Measurements from ENCODE around the gene FBXL7. TPM values are rescaled to one million over a fixed set of nuclear protein-coding genes. Genes with fewer than 3 reads are reported as not detected.

Gene FBXL7
- total RNA-seq, 6 experiments from 2014 or later: 0.81 to 1.9 (median 1.3) TPM

GRCh38 chr5:15704397-15704947 lies 204.5 kb downstream of the FBXL7 start:
- intact Hi-C loops (cut with DNase I): no loop called here
- ATAC-seq (no peak), DNase-seq (no peak)
- Histone ChIP-seq H3K9me3 (no peaks in the 10 kb centered on the region), H3K4me3 (no peak overlapping the region), H3K27me3 (no peaks in the 10 kb centered on the region), H3K36me3 (no peaks in the 10 kb centered on the region), H3K27ac (no peak overlapping the region), H3K4me1 (no peaks in the 10 kb centered on the region)
- no peak for TF ChIP-seq POLR2A (IDR thresholded peaks at IDR 0.05)
- TF ChIP-seq CTCF (IDR thresholded peaks at IDR 0.05): no peak

DNA sequence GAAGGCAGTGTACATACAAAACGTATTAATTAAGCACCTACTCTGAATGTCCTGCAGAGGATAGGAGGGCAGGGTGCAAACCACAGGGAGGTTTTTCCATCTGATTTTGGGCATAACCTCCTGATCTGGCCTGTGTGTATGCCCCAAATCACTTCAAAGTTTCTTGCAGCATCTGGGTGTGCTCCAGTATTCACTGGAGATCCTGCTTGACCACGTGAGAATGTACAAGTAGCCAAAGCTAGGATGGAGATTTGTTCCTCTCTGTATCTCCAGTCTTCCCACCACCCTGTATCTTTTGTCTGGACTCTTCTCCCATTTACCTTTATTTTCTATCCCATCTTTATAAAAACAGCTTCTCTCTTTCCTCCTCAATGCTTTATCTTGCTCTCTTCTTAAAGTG lies 207.7 kb downstream of the FBXL7 start:
- Histone ChIP-seq H3K4me1 (no peaks in the 10 kb centered on the region), H3K36me3 (no peaks in the 10 kb centered on the region), H3K27me3 (no peaks in the 10 kb centered on the region), H3K27ac (no peak overlapping the region), H3K4me3 (no peak overlapping the region), H3K9me3 (no peaks in the 10 kb centered on the region)
- no peak for DNase-seq
- intact Hi-C loops (cut with DNase I): no loop called here
- TF ChIP-seq CTCF (IDR thresholded peaks at IDR 0.05) (no peak), POLR2A (IDR thresholded peaks at IDR 0.05) (no peak)
- ATAC-seq: no peak
- 61% methylated on average over 2 of the region's 2 CpGs for WGBS (ENCODE audit: insufficient coverage, low coverage, low lambda C conversion rate, missing lambda C conversion rate)

- ATAC-seq: no peak
- intact Hi-C loops (cut with DNase I): no loop called here
- 59% methylated on average over 2 of the region's 2 CpGs for WGBS (ENCODE audit: insufficient coverage, low coverage, low lambda C conversion rate, missing lambda C conversion rate)
- no peak overlapping the region for H3K27ac ChIP-seq
- no peaks in the 10 kb centered on the region for H3K9me3 ChIP-seq
- DNase-seq: no peak
- no peak overlapping the region for H3K4me3 ChIP-seq
- TF ChIP-seq CTCF (IDR thresholded peaks at IDR 0.05): no peak
- no peaks in the 10 kb centered on the region for H3K36me3 ChIP-seq
- H3K4me1 ChIP-seq: no peaks in the 10 kb centered on the region
- no peaks in the 10 kb centered on the region for H3K27me3 ChIP-seq
Measured at GRCh38 chr5:15711892-15712291, 211.9 kb downstream of the FBXL7 start.

DNA sequence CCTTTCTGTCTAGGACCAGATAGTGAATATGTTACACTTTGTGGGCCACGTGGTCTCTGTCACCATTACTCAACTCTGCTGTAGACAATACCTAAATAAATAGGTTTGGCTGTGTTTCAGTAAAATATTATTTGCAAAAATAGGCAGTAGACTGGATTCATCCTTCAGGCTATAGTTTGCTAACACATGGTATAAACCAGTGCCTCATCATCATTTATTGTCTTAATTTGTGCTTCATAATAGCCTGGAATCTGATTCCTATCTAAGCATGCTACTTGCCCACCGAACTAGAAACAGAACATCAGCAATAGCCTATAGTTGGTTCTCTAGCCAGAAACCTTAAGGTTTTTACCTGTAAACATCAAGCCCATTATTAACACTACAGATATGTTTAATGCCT lies 215.6 kb downstream of the FBXL7 start:
- intact Hi-C loops (cut with DNase I): no loop called here
- no peaks in the 10 kb centered on the region for H3K9me3 ChIP-seq
- no peak overlapping the region for H3K27ac ChIP-seq
- no peak overlapping the region for H3K4me3 ChIP-seq
- DNase-seq: no peak
- ATAC-seq: no peak
- WGBS (ENCODE audit: insufficient coverage, low coverage, low lambda C conversion rate, missing lambda C conversion rate): 62% methylated on average over 2 of the region's 2 CpGs
- H3K27me3 ChIP-seq: no peaks in the 10 kb centered on the region
- H3K36me3 ChIP-seq: no peaks in the 10 kb centered on the region
- TF ChIP-seq POLR2A (IDR thresholded peaks at IDR 0.05) (no peak), CTCF (IDR thresholded peaks at IDR 0.05) (no peak)
- H3K4me1 ChIP-seq: no peaks in the 10 kb centered on the region

DNA sequence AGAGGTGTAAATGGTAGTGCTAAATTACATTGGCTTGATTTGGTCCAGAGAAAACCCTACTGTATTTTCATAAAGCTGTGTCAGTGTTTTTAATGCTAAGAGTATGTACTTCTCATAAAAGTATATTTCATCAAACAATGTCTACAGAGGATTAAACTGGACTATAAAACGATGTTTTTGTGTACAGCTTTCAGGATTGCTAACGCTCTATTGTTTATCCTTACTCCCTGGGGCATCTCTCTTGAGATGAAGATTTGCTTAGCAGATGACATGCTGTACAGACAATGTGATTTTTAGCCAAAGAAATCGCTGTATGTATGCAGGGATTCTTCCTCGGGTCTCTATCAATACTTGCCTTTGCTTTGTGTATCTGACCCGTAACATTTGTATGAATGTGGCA lies 216.0 kb downstream of the FBXL7 start:
- intact Hi-C loops (cut with DNase I): no loop called here
- no peak overlapping the region for H3K27ac ChIP-seq

More for the DNA sequence above, 216.0 kb downstream of the FBXL7 start:
- no peaks in the 10 kb centered on the region for H3K4me1 ChIP-seq
- no peak overlapping the region for H3K4me3 ChIP-seq
- ATAC-seq: no peak
- TF ChIP-seq CTCF (IDR thresholded peaks at IDR 0.05) (no peak), POLR2A (IDR thresholded peaks at IDR 0.05) (no peak)
- no peak for DNase-seq
- 64% methylated on average over 5 of the region's 5 CpGs for WGBS (ENCODE audit: insufficient coverage, low coverage, low lambda C conversion rate, missing lambda C conversion rate)
- no peaks in the 10 kb centered on the region for H3K9me3 ChIP-seq
- no peaks in the 10 kb centered on the region for H3K36me3 ChIP-seq
- H3K27me3 ChIP-seq: no peaks in the 10 kb centered on the region

All from right lobe of liver (tissue), 6 donors.